ENCODE measurements around the gene TTLL11.
"Not testable (repeated sequence)": the region's sequence is repeated elsewhere in the genome, so short reads cannot be mapped to it uniquely, and the experiment has no call there.

Gene TTLL11

DNA sequence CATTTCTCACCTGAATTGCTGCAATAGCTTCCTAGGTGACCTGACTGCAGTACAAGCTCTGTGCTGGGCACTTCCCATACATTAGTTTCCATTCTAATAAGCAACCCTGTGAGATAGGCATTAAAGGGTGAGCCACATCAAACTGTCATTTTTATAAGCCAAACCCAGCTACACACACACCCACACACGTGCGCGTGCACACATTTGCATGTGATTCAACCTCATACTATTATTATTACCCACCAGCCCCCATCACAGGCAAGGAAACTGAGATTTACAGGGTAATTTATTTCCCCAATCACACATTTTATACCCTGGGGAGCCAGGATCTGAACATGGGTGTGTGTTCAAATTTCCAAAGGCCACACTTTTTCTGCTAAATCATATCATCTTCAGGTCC lies 93.6 kb downstream of the TTLL11 start:
- H3K27me3 Mint-ChIP-seq: no peaks in the 10 kb centered on the region
- H3K27ac Mint-ChIP-seq: no peak overlapping the region
- no peaks in the 10 kb centered on the region for H3K4me1 Mint-ChIP-seq
- H3K4me3 Mint-ChIP-seq: no peak overlapping the region
- no peaks in the 10 kb centered on the region for H3K9me3 Mint-ChIP-seq
- H3K36me3 Mint-ChIP-seq: peaks cover 5% of the 10 kb centered on the region
- no peak for ATAC-seq

DNA sequence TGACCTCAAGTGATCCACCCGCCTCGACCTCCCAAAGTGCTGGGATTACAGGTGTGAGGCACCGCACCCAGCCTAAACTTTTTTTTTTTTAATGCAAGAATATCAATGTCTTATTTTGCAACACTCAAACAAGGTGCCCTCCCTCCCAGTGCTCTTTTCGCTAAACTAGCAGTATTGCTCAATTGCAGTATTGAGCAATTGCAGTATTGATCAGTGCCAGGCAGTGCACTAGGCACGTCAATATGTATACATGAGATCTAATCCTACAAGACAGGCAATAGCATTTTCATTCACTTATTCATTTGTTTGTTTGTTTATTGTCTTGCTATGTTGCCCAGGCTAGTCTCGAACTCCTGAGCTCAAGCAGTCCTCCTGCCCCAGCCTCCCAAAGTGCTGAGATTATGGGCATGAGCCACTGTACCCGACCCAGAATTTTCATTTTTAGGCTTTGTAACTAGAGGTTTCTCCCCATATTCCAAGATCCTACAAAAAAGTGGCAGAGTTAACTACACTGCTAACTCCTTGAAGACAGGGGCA lies 94.5 kb downstream of the TTLL11 start:
- H3K36me3 Mint-ChIP-seq: peaks cover 4% of the 10 kb centered on the region
- no peaks in the 10 kb centered on the region for H3K27me3 Mint-ChIP-seq
- no peak for ATAC-seq

DNA sequence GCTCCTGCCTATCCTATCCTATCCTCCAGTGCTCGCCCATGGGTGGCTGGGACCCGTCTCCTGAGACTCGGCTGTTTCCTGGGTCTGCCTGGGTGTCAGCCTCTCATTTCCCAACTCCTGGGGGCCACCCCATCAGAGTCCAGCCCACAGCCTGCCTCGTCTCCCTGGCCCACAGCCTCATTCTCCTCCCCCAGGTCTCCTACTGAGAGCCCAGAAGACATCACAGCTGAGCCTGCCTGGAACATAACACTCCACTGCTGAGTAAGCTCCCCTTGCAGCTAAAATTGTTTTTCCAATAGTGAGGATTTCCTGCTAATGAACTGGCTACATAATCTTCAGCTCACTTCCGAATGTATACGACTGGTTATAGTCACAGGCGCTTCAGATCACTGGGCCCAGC lies 95.3 kb downstream of the TTLL11 start:
- no peaks in the 10 kb centered on the region for H3K27me3 Mint-ChIP-seq
- no peaks in the 10 kb centered on the region for H3K4me1 Mint-ChIP-seq
- ATAC-seq: no peak
- no peaks in the 10 kb centered on the region for H3K9me3 Mint-ChIP-seq
- no peak overlapping the region for H3K4me3 Mint-ChIP-seq
- H3K27ac Mint-ChIP-seq: no peak overlapping the region
- H3K36me3 Mint-ChIP-seq: peaks cover 4% of the 10 kb centered on the region

More for the DNA sequence above, 94.5 kb downstream of the TTLL11 start:
- no peaks in the 10 kb centered on the region for H3K9me3 Mint-ChIP-seq
- no peak overlapping the region for H3K27ac Mint-ChIP-seq
- H3K4me3 Mint-ChIP-seq: no peak overlapping the region
- H3K4me1 Mint-ChIP-seq: no peaks in the 10 kb centered on the region

DNA sequence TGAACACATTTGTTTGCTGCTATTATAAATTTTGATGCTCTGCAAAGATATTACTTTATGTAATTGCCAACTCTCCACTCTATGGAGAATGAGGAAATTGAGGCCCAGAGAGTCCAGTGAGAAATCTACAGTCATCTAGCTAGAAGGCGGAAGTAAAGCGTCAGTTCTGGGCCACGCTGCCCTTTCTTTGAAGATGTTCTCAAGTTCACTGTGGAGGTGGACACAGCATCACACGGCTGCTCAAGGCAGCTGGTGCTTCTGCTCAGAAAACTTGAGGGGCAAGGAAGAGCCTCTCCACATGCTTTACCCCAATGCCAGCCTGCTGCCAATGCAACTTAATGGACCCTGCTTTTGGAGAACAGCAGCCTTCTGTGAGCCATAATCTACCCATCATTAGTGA lies 96.3 kb downstream of the TTLL11 start:
- H3K27me3 Mint-ChIP-seq: no peaks in the 10 kb centered on the region
- H3K4me3 Mint-ChIP-seq: no peak overlapping the region
- no peaks in the 10 kb centered on the region for H3K9me3 Mint-ChIP-seq
- no peak for ATAC-seq
- no peak overlapping the region for H3K27ac Mint-ChIP-seq
- H3K4me1 Mint-ChIP-seq: no peaks in the 10 kb centered on the region
- peaks cover 4% of the 10 kb centered on the region for H3K36me3 Mint-ChIP-seq

DNA sequence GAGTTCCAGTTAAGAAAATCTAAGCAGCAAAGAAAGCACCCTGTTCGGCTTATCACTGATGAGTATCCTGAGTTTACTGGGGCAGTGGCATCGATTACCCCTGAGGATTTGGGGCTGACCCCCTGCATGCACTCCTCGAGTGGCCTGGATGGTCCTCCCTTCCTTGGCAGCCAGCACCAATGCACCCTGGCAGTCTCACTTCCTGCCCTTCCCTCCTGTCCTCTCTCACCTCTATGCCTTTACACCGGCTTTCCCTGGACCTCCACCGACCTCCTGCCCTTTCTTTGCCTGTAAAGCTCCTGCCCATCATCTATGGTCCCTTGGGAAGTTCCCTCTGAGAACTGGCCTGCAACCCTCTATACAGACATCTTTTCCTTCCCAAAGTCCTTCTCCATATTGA lies 97.1 kb downstream of the TTLL11 start:
- H3K9me3 Mint-ChIP-seq: no peaks in the 10 kb centered on the region
- ATAC-seq: no peak
- no peak overlapping the region for H3K27ac Mint-ChIP-seq
- peaks cover 2% of the 10 kb centered on the region for H3K36me3 Mint-ChIP-seq
- no peak overlapping the region for H3K4me3 Mint-ChIP-seq
- H3K27me3 Mint-ChIP-seq: no peaks in the 10 kb centered on the region
- no peaks in the 10 kb centered on the region for H3K4me1 Mint-ChIP-seq

DNA sequence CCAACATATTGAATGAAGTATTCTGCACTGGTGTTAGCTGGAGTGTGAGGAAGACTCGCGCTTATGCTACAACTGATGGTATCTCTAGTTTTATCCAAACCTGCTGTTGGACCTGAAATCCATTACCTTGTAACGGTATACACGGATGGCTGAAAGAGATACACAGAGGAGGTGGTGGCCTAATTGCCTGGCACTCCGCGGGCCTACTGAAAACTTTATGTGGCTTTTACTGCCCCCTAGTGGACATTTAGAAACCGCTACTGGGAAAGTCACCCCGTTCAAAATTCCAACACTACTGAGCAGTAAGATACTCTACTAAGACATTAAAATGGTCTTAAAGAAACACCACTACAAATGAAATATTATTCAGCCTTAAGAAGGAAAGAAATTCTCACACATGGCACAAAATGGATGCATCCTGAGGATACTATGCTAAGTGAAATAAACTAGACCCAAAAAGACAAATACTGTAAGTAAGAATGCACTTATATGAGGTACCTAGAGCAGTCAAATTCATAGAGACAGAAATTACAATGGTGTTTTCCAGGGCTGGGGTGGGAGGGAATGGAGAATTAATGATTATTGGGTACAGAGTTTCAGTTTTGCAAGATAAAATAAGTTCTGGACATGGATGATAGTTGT lies 100.4 kb downstream of the TTLL11 start:
- Mint-ChIP-seq H3K4me3 (no peak overlapping the region), H3K4me1 (no peaks in the 10 kb centered on the region), H3K27ac (no peak overlapping the region), H3K36me3 (peaks cover 22% of the 10 kb centered on the region), H3K27me3 (no peaks in the 10 kb centered on the region), H3K9me3 (no peaks in the 10 kb centered on the region)
- ATAC-seq: peak; percentile 71

DNA sequence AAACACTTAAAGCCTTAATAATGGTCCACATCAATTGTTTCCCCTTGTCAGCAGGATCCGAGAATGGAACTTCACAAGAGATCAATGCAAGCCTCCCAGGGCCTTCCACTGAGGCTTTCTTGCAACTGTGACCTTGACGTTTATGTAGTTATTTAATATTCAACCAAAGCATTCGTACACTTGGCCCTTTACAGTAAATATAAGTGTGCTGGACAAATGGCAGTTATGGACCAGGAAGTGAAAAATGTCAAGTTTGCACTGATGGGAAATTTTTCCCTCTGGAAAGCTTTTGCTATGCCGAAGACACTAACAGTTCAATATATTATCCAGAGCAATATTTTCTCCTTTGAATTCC lies 101.8 kb downstream of the TTLL11 start:
- Mint-ChIP-seq H3K4me3 (no peak overlapping the region), H3K4me1 (no peaks in the 10 kb centered on the region), H3K36me3 (peaks cover 32% of the 10 kb centered on the region), H3K9me3 (no peaks in the 10 kb centered on the region), H3K27me3 (no peaks in the 10 kb centered on the region), H3K27ac (no peak overlapping the region)
- no peak for ATAC-seq

DNA sequence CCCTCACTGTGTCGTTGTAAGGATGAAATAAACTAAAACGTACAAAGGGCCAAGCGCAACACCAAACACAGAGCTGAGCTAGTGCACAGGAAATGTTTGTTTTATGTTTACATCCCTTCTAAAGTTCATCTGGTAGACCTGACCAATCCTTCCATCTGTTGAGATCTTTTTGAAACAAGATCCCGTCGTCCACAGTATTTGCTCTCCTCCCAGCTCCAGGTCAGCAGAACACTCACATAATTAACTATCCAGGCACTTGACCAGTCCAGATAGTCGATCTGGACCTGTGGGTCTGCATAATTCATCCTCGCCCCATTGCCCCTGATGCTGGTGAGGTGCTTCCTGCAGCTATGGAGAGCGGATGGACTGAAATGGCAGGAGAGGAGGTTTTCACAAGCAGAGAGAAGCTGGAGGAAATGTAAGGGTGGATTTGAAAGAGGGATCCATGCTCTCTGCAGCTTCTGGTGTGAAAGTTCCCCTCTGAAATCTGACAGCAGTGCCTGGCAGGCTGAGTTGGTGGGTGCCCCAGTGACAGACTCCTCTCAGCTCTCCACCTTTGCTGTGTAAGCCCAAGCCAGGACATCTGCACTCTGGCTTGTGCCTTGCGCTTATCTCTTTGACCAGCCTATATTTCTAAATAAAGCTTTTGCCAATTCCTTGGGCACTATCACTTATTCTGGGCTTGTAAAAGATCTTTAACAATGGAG lies 102.4 kb downstream of the TTLL11 start:
- no peaks in the 10 kb centered on the region for H3K4me1 Mint-ChIP-seq
- no peak overlapping the region for H3K27ac Mint-ChIP-seq
- no peaks in the 10 kb centered on the region for H3K9me3 Mint-ChIP-seq
- no peak overlapping the region for H3K4me3 Mint-ChIP-seq
- no peak for ATAC-seq
- no peaks in the 10 kb centered on the region for H3K27me3 Mint-ChIP-seq
- H3K36me3 Mint-ChIP-seq: peaks cover 32% of the 10 kb centered on the region

DNA sequence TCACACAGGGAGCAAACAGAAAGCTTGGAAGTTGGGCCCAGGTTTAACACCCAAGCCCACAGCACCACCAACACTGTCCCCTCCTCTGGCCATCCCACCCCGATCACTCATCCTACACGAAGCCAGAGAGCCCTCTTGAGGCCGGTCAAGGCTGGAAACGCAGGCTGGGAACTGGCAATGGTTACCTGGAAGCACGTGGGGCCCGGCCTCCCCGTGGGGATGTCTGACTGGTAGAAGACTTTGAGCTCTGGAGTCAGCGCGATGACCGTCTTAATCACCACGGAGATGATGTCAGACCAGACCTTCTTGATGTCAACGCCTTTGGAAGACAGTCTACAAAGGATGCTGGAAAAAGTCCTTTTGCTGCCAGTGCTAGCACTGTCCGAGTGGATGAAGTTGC lies 104.1 kb downstream of the TTLL11 start:
- H3K4me3 Mint-ChIP-seq: no peak overlapping the region
- ATAC-seq: no peak
- H3K27me3 Mint-ChIP-seq: no peaks in the 10 kb centered on the region
- no peaks in the 10 kb centered on the region for H3K9me3 Mint-ChIP-seq
- no peaks in the 10 kb centered on the region for H3K4me1 Mint-ChIP-seq
- H3K27ac Mint-ChIP-seq: no peak overlapping the region
- H3K36me3 Mint-ChIP-seq: peaks cover 32% of the 10 kb centered on the region

DNA sequence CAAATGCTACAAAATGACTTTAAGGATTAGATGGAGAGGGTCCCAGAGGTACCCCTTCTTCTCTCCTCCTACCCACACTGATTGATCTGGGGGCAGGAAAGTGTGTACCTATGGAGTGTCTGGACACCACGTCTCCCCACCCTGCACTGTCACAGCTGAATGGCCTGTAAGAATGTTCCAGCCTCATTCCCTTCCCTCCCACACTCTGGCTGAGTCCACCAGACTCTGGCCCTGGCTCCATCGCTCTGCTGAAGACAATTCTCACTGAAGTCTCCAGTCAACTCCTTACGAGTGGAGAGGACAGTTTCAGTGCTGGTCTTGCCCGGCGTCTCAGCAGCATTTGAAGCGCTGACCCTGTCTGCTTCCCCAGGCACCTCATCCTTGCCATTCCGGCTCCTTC lies 105.8 kb downstream of the TTLL11 start:
- Mint-ChIP-seq H3K4me1 (no peaks in the 10 kb centered on the region), H3K9me3 (no peaks in the 10 kb centered on the region)

DNA sequence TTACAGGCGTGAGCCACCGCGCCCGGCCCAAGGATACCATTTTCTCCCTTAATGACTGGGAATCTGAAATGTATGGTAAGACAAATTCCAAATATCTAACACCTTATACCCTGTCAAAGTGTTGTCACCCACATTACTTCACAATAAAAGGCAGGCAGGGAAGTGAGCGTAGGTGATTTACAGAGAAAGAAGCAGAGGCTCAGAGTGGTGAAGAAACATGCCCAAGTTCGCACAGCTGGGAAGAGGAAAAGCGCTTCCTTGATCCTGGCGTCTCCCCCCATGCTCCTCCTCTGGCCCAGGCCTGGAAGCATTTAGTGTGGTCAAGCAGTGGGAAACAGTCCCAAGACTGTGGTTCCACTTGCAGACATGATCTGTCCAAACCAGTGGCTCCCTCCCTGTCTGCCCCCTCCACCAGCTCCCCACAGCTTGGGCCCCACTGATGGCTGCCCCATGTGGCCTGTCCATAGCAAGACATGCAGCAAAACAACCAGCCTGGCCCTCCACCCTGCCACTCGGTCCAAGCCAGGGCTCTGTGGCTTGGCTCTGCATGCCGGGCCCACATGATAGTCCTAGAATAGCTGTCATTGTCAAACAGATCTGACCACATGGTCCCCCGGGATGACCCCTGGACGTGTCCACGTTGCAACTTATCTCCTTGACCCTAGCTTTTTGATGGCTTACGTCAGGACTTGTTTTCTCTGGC lies 107.2 kb downstream of the TTLL11 start:
- ATAC-seq: no peak
- Mint-ChIP-seq H3K4me1 (no peaks in the 10 kb centered on the region), H3K4me3 (no peak overlapping the region), H3K27me3 (no peaks in the 10 kb centered on the region), H3K27ac (no peak overlapping the region), H3K36me3 (peaks cover 53% of the 10 kb centered on the region), H3K9me3 (peaks cover 8% of the 10 kb centered on the region)

More for the DNA sequence above, 105.8 kb downstream of the TTLL11 start:
- Mint-ChIP-seq H3K27me3 (no peaks in the 10 kb centered on the region), H3K27ac (no peak overlapping the region), H3K36me3 (peaks cover 44% of the 10 kb centered on the region), H3K4me3 (no peak overlapping the region)
- no peak for ATAC-seq

DNA sequence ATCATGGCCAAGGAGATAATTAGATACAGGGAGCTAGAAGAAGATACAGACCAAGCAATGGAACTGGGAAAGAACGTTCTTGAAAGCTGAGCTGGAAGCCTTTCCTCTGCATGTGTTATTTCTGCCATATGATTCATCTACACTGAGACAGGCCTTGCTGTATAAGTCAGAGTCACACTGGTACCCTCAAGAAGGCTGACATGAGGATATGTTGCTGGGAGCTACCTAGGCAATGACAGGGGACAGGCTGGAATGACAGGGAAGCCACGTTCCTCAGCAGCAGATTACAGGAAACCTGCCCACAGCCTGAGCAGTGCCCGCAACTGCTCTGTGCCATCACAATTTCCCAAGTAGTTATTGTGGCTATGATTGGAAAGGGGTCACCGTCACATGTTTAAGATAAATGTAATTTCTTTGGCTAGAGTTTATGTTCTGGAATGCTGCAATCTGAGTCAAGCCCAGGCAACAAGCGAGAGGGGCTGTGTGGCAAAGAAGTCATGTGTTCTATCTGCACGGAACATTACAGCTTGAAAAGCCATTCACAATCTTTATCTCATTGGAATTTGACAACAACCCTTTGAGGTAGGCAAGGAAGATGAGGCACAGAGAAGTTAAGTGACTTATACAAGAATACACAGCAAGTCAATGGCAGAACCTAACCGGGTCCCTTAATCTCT lies 108.2 kb downstream of the TTLL11 start:
- H3K4me1 Mint-ChIP-seq: no peaks in the 10 kb centered on the region
- no peak overlapping the region for H3K4me3 Mint-ChIP-seq
- peaks cover 11% of the 10 kb centered on the region for H3K9me3 Mint-ChIP-seq
- H3K27me3 Mint-ChIP-seq: no peaks in the 10 kb centered on the region
- H3K36me3 Mint-ChIP-seq: peaks cover 57% of the 10 kb centered on the region
- ATAC-seq: no peak
- no peak overlapping the region for H3K27ac Mint-ChIP-seq

DNA sequence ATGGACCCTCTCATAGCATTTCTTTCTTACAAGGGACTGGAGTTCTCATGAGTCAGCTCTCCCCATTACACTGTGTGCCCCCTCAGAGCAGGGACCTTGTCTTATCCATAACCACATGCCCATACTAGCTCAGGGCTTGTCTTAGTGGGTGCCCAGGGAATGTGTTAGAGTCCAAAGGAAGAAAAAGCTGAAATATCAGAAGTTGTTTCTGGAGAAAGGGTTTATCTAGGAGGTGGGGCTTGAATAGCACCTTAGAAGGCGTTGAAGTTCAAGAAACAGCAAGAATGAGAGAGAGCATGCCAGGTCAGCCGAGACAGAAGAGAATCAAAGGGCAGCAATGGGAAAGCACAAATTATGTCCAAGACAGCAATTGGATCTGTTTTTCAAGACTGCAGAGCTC lies 109.4 kb downstream of the TTLL11 start:
- H3K9me3 Mint-ChIP-seq: peaks cover 11% of the 10 kb centered on the region
- no peaks in the 10 kb centered on the region for H3K27me3 Mint-ChIP-seq
- peaks cover 46% of the 10 kb centered on the region for H3K36me3 Mint-ChIP-seq
- no peak overlapping the region for H3K27ac Mint-ChIP-seq
- no peak for ATAC-seq
- H3K4me3 Mint-ChIP-seq: no peak overlapping the region
- H3K4me1 Mint-ChIP-seq: no peaks in the 10 kb centered on the region

DNA sequence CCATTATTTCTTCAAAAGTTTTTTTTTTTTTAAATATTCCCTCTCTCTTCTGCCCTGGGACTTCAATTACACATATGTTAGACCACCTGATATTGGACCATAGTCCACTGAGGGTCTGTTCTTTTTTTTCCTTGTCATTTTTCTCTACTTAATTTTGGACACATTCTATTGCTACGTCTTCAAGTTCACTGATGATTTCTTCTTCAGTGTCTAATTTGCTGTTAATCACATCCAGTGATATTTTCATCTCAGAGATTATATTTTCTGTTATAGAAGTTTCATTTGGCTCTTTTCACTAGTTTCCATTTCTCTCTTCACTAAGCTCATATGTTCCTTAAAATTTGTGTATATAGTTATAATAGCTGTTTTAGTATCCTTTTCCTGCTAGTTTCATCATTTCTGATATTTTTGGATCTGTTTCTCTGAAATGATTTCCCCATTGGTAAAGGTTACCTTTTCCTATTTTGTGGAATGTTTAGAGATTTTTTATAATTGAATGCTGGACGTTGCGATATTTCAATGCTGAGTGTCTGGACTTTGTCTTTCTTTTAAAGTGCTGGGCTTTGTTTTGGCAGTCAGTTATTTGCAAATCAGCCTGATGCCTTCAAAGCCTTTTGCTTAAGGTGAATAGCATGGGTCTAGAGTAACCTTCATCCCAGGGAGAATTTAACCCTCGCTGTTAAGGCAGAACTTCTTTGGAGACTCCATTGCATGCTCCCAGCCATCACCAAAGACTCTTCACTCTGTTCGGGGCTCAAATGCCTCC lies 111.8 kb downstream of the TTLL11 start:
- H3K27ac Mint-ChIP-seq: no peak overlapping the region
- H3K4me1 Mint-ChIP-seq: no peaks in the 10 kb centered on the region
- H3K4me3 Mint-ChIP-seq: no peak overlapping the region
- peaks cover 26% of the 10 kb centered on the region for H3K36me3 Mint-ChIP-seq
- H3K9me3 Mint-ChIP-seq: peaks cover 11% of the 10 kb centered on the region
- no peak for ATAC-seq
- H3K27me3 Mint-ChIP-seq: no peaks in the 10 kb centered on the region

DNA sequence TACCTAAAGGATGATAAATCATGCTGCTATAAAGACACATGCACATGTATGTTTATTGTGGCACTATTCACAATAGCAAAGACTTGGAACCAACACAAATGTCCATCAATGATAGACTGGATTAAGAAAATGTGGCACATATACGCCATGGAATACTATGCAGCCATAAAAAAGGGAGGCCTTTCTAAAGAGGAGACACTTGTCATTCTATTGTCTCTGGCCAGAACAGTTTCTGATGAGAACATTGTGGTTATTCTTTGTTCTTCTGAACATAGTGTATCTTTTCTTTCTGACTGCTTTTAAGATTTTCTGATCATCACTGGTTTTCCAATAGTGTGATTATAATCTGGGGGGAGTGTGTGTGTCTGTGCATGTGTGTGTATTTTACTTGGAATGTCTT lies 112.4 kb downstream of the TTLL11 start:
- not testable (repeated sequence) for H3K27ac Mint-ChIP-seq, ATAC-seq, H3K27me3 Mint-ChIP-seq, H3K4me1 Mint-ChIP-seq, H3K4me3 Mint-ChIP-seq
- peaks cover 11% of the 10 kb centered on the region for H3K9me3 Mint-ChIP-seq
- peaks cover 26% of the 10 kb centered on the region for H3K36me3 Mint-ChIP-seq
